HepG2 (cell line): ENCODE measurements around the gene COG8. TPM values are rescaled to one million over a fixed set of nuclear protein-coding genes. Genes with fewer than 3 reads are reported as not detected.

Experiments used
- ATAC-seq: fragments of 200-7000 bp; cut with Tn5 transposase; 3 replicates; pipeline ENCODE4 v1.9.1; 2020; ENCODE audit warnings: mild to moderate bottlenecking, moderate library complexity
- BruUV-seq: library from RNA; stranded (reverse); fragments of 400-500 nt; replicated peaks from 2 replicates; lab custom pipeline; 2021; lab: Mats Ljungman, UMichigan
- CTCF ChIA-PET: fragments of 300-600 bp; formaldehyde crosslinking; extraction: SDS; loops from one replicate; lab custom pipeline; 2021; ENCODE audit warnings: low total read pairs, inconsistent platforms, low intra/inter-chr PET ratio; lab: Yijun Ruan, JAX
- POLR2A ChIA-PET: fragments of 350-600 bp; sonication (Branson Sonifier 250); formaldehyde crosslinking; loops from one replicate; lab custom pipeline; 2020; ENCODE audit warnings: antibody characterized with exemption, inconsistent platforms; lab: Yijun Ruan, JAX
- DNase-seq: peaks from one replicate; pipeline ENCODE4 v3.0.0-alpha.2; 2015; ENCODE audit warnings: low spot score
- FAIRE-seq: peaks from 3 replicates; lab custom pipeline; 2011; peaks lifted over from hg19 to GRCh38; lab: Jason Lieb, UNC
- H2AFZ ChIP-seq: one replicate; pipeline ENCODE4 v1.6.1; 2011; ENCODE audit warnings: low read length, inconsistent platforms
- H3K27ac ChIP-seq: fragments of 300-600 bp; 3 replicates; pipeline ENCODE4 v1.8.0; 2011; ENCODE audit warnings: mixed run types, mild to moderate bottlenecking, mixed read lengths, low read length, inconsistent platforms; ENCODE audit not compliant: insufficient read depth; ENCODE audit errors: extremely low read length
- H3K27me3 ChIP-seq, 2 experiments: fragments of 200-600 bp in 1 of 2; 2 replicates in 1 of 2; 3 replicates in 1 of 2; pipeline versions ENCODE4 v1.6.0 to v1.8.0; 2011; ENCODE audit warnings: low read length in 2 of 2, mild to moderate bottlenecking in 2 of 2, moderate library complexity in 2 of 2, inconsistent platforms in 1 of 2; ENCODE audit not compliant: insufficient read depth in 2 of 2, control insufficient read depth in 1 of 2
- H3K36me3 ChIP-seq, 2 experiments: fragments of 200-600 bp in 1 of 2; replicated peaks in 1 of 2; 2 replicates in 1 of 2; 3 replicates in 1 of 2; pipeline versions ENCODE4 v1.5.1 to v1.8.0; 2011; ENCODE audit warnings: low read length in 2 of 2, inconsistent platforms in 1 of 2; ENCODE audit not compliant: insufficient read depth in 2 of 2, control insufficient read depth in 1 of 2
- H3K4me1 ChIP-seq: 2 replicates; pipeline ENCODE4 v1.5.1; 2012; ENCODE audit warnings: low read length, inconsistent platforms; ENCODE audit not compliant: insufficient read depth
- H3K4me2 ChIP-seq: 2 replicates; pipeline ENCODE4 v1.6.0; 2011; ENCODE audit warnings: low read depth, low read length, inconsistent platforms
- H3K4me3 ChIP-seq, 3 experiments: fragments of 200-600 bp in 1 of 3; sonication (generic), shearing (Covaris generic) in 1 of 3; replicated peaks in 1 of 3; 2 replicates each; pipeline ENCODE4 v1.5.1; 2011 to 2016; ENCODE audit warnings: low read length in 3 of 3, inconsistent platforms in 2 of 3, low read depth in 2 of 3, mild to moderate bottlenecking in 2 of 3, control low read depth in 1 of 3, mixed read lengths in 1 of 3; ENCODE audit not compliant: insufficient read depth in 1 of 3
- H3K79me2 ChIP-seq: one replicate; pipeline ENCODE4 v1.6.1; 2011; ENCODE audit warnings: low read length, inconsistent platforms; ENCODE audit not compliant: insufficient read depth
- H3K9ac ChIP-seq: 2 replicates; pipeline ENCODE4 v1.6.0; 2011; ENCODE audit warnings: mild to moderate bottlenecking, low read depth, low read length, inconsistent platforms; ENCODE audit not compliant: insufficient read depth
- H3K9me3 ChIP-seq: 2 replicates; pipeline ENCODE4 v1.5.1; 2012; ENCODE audit warnings: mild to moderate bottlenecking, low read length
- H4K20me1 ChIP-seq: 2 replicates; pipeline ENCODE4 v1.6.0; 2011; ENCODE audit warnings: inconsistent platforms, mild to moderate bottlenecking, low read length, moderate library complexity; ENCODE audit not compliant: insufficient read depth
- AGO1 ChIP-seq: fragments of 200-400 bp; formaldehyde crosslinking; IDR thresholded peaks from 2 replicates; pipeline ENCODE4 v1.6.1; 2017; ENCODE audit warnings: mild to moderate bottlenecking, low read depth, low read length, moderate library complexity; ENCODE audit not compliant: poor library complexity, severe bottlenecking
- AGO2 ChIP-seq: fragments of 200-400 bp; formaldehyde crosslinking; optimal IDR thresholded peaks from 2 replicates; pipeline ENCODE3; 2017; ENCODE audit warnings: mild to moderate bottlenecking, low read depth, low read length, moderate library complexity
- AKAP8 ChIP-seq: sonication (generic); formaldehyde crosslinking; IDR thresholded peaks from 2 replicates; pipeline ENCODE4 v1.5.1; 2020; ENCODE audit warnings: mild to moderate bottlenecking, missing genetic modification reagents
- MTF1 ChIP-seq: sonication (generic); formaldehyde crosslinking; IDR thresholded peaks from 2 replicates; pipeline ENCODE4 v1.5.0; 2020; ENCODE audit warnings: missing genetic modification reagents
- POLR2G ChIP-seq: fragments of 200-400 bp; formaldehyde crosslinking; IDR thresholded peaks from 2 replicates; pipeline ENCODE4 v1.6.1; 2018; ENCODE audit warnings: mild to moderate bottlenecking, low read depth, low read length, moderate library complexity
- TIGD3 ChIP-seq: sonication (generic); formaldehyde crosslinking; IDR thresholded peaks from 2 replicates; pipeline ENCODE4 v1.5.1; 2020; ENCODE audit warnings: mild to moderate bottlenecking, missing genetic modification reagents, borderline replicate concordance
- ZBTB38 ChIP-seq: sonication (generic); formaldehyde crosslinking; IDR thresholded peaks from 2 replicates; pipeline ENCODE4 v1.5.1; 2020; ENCODE audit warnings: mild to moderate bottlenecking, missing genetic modification reagents
- ZNF687 ChIP-seq: sonication (generic); formaldehyde crosslinking; IDR thresholded peaks from 2 replicates; pipeline ENCODE4 v1.5.1; 2020; ENCODE audit warnings: mild to moderate bottlenecking, missing genetic modification reagents, moderate library complexity
- WGBS: methylation state at CpG from one replicate; pipeline ENCODE4 v1.1.6; 2017; ENCODE audit warnings: low lambda C conversion rate; 5-methylcytosine and 5-hydroxymethylcytosine counted together
- in situ Hi-C: cut with HindIII; loops from 2 replicates; pipeline ENCODE4 v1.10.0; 2017; ENCODE audit warnings: low pct_unique_long_range_greater_than_20kb; ENCODE audit not compliant: extremely low pct_ligation_motif_present
- intact Hi-C: fragments of 100-400 bp; cut with micrococcal nuclease; formaldehyde crosslinking; loops from one replicate; pipeline ENCODE4 v1.10.0; 2022; ENCODE audit not compliant: unreplicated experiment
- polyA plus RNA-seq, 8 experiments: library from polyadenylated mRNA; depleted of rRNA in 3 of 8; stranded (reverse) in 7 of 8; unstranded in 1 of 8; fragments of >200 nt; fragmentation: Illumina TruSeq in 4 of 8; extraction: Trizol in 4 of 8; gene quantifications; 2 replicates each; pipeline versions ENCODE4 v1.2.1 to v1.2.3, GENCODE V29; 2011 to 2016; ENCODE audit warnings: low read depth in 4 of 8, missing spikeins in 1 of 8, mixed read lengths in 1 of 8; ENCODE audit not compliant: insufficient read depth in 1 of 8
- total RNA-seq, 5 experiments: library from RNA; depleted of rRNA; stranded (reverse); fragments of >200 nt; fragmentation: Illumina TruSeq; extraction: Trizol; gene quantifications; 2 replicates each; pipeline ENCODE4 v1.2.3, GENCODE V29; 2016; ENCODE audit warnings: low read depth in 1 of 5

The COG8 gene
- total and polyA plus RNA-seq, 2 of the 13 experiments (the other 11 are each of a cell fraction or from before 2014, with no cell fraction given), result 45.5 to 52.1 TPM

- in situ Hi-C loops (no loop called here), intact Hi-C loops (no loop called here)
- ChIA-PET POLR2A (no interaction called here), CTCF (no interaction called here)
- BruUV-seq, result no TSS peak
- FAIRE-seq (no peak), ATAC-seq (no peak), DNase-seq (no peak)
- 0 out of 2 replicates have a peak, but pooled peaks have one; percentile 27 for TF ChIP-seq ZBTB38
- no peak for TF ChIP-seq MTF1
- TF ChIP-seq POLR2G, result peak; percentile 46; the same call in 1 of the 2 replicates
- 0 out of 2 replicates have a peak, but pooled peaks have one; percentile 1 for TF ChIP-seq AKAP8
- peak; percentile 31 for TF ChIP-seq AGO1
- peak; percentile 93 for TF ChIP-seq AGO2
- no peak for TF ChIP-seq TIGD3
- 0 out of 2 replicates have a peak, but pooled peaks have one; percentile 19 for TF ChIP-seq ZNF687 (CRISPR knock-in tag)
- 97% methylated on average over 22 of the region's 22 CpGs for WGBS
- H3K4me1 ChIP-seq, result peaks cover 22% of the 10 kb centered on the region
- H3K79me2 ChIP-seq, result peaks cover 20% of the 10 kb centered on the region
- no peaks in the 10 kb centered on the region for H3K9me3 ChIP-seq
- H2AFZ ChIP-seq, result no peak overlapping the region
- H4K20me1 ChIP-seq, result peaks cover 10% of the 10 kb centered on the region
- H3K27ac ChIP-seq, result no peak overlapping the region
- H3K4me3 ChIP-seq, result no peak overlapping the region
- H3K27me3 ChIP-seq, result no peaks in the 10 kb centered on the region
- peaks cover 53 to 82% of the 10 kb centered on the region in 2 experiments for H3K36me3 ChIP-seq
- no peak overlapping the region for H3K4me2 ChIP-seq
- H3K9ac ChIP-seq, result no peak overlapping the region
These were observed 18.3 kb downstream of the COG8 start for GRCh38 chr16:69321080-69321479.
